HG02973 (cell line): Measurements from ENCODE around the gene SS18L1.
"Not testable (repeated sequence)": the region's sequence is repeated elsewhere in the genome, so short reads cannot be mapped to it uniquely, and the experiment has no call there.

Source experiments
- ATAC-seq: cut with Tn5 transposase; IDR thresholded peaks from one replicate; pipeline ENCODE4 v1.9.1; 2021; ENCODE audit warnings: moderate library complexity; ENCODE audit not compliant: unreplicated experiment

The SS18L1 gene

GRCh38 chr20:62136283-62137091 lies 7.1 kb upstream of the SS18L1 start:
- ATAC-seq = no peak

GRCh38 chr20:62137092-62137384 lies 6.5 kb upstream of the SS18L1 start:
- ATAC-seq = no peak

GRCh38 chr20:62137478-62138203 lies 5.9 kb upstream of the SS18L1 start:
- no peak for ATAC-seq

DNA sequence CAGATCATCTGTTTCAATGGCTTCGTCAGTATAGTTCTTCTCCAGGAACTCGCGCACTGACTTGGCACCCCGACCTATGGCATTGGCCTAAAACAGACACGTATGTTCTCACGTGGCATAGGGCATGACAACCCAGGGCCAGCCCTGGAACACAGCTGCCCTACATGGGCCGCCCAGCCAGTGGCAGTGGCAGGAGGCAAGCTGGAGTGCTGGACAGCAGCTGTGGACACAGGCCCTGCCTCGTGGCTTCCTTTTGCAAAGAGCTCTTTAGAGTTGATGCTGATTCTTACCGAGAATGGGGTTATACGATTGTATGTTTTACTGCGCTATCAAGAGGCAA lies 5.4 kb upstream of the SS18L1 start:
- ATAC-seq = no peak

DNA sequence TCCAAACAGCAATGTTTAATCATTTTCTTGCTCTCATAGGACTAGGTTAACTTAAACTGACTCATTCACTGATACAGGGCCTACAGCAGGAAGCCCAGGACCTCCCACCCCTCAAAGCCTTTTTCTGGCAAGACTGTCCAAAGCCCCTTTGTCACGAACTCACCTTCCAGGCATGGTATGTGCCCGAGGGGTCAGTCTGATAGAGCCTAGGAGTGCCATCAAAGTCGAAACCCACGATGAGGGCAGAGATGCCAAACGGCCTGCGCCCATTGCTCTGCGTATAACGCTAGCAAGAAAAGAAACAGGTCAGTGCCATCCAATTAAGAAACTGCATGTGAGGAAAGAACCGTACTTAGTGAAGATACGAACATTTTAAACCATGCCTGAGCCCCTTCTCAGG lies 4.7 kb upstream of the SS18L1 start:
- no peak for ATAC-seq

- no peak for ATAC-seq
Measured at GRCh38 chr20:62139636-62140035, 3.9 kb upstream of the SS18L1 start.

DNA sequence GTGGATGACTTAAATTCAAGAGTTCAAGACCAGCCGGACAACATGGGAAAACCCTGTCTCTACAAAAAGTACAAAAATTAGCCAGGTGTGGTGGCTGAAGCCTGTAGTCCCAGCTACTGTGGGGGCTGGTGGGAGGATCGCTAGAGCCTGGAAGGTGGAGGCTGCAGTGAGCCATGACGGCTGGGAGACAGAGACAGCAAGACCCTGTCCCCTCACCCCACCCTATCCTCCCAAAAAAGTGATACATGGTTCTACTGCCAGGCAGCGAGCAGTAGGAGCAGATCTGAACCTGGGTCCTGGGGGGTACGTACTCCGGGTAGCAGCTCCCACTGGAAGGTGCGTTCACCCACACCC lies 2.5 kb upstream of the SS18L1 start:
- ATAC-seq = no peak

GRCh38 chr20:62141397-62142251 lies 1.9 kb upstream of the SS18L1 start:
- no peak for ATAC-seq

- ATAC-seq = peak; percentile 13
Measured at GRCh38 chr20:62142252-62143080, 1.1 kb upstream of the SS18L1 start.

GRCh38 chr20:62143957-62144825 lies 622 bp downstream of the SS18L1 start:
- peak; percentile 8 for ATAC-seq

DNA sequence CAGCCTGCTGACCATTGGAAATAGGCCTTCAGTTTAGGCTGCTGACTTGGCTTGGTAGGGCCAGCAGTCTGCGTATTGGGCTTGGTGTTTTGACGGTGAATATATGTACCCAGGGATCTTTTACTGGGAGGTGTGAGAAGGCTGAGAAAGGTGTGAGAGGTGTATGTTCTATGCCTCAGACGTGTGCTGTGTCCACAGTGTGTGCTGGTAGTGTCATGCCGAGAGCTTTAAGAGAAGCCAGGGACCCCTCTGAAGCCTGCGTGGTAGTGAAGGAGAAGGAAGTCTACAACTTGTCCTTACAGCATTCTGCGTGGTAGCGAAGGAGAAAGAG lies 2.1 kb downstream of the SS18L1 start:
- ATAC-seq = no peak

DNA sequence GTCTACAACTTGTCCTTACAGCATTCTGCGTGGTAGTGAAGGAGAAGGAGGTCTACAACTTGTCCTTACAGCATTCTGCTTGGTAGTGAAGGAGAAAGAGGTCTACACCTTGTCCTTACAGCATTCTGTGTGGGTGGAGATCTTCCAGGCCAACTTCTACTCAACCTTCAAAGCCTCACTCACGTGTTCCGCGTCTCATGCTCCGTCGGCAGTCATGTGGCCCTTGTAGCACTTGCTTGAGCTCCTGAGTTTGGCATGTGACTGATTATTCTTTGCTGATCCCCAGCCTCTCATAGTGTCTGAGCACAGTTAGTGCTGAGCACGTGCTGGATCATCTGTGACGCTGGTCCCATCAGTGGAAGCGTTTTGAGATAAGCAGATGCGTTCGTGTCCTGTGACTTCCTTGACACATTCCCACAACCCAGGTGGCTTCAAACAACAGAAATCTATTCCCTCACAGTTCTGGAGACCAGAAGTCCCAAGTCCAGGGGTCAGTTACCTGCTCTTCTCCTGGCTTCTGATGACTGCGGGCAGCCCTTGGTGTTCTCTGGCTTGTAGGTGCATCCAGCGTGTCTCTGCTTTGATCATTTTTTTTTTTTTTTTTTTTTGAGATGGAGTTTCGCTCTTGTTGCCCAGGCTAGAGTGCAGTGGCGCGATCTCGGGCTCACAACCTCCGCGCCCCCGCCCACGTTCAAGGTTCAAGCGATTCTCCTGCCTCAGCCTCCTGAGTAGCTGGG lies 2.6 kb downstream of the SS18L1 start:
- ATAC-seq = no peak

DNA sequence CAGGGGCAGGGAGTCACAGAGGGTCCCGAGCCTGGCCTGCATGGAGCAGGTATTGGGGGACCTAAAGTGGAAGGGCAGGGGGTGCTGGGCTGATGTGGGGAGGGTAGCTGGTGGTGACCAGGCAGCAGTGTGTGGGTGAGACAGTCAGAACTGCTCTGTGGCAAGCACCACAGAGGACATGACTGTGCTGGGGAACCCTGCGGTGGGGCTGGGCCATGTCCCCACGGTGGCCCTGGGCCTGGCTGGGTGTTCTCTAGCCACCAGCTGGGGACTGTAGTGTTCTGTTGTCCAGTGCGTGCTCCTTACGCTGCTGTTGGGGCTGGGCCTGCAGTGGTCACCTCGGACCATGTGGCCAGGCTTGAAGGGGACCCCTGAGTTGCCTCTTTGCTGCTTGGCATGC lies 3.6 kb downstream of the SS18L1 start:
- no peak for ATAC-seq

DNA sequence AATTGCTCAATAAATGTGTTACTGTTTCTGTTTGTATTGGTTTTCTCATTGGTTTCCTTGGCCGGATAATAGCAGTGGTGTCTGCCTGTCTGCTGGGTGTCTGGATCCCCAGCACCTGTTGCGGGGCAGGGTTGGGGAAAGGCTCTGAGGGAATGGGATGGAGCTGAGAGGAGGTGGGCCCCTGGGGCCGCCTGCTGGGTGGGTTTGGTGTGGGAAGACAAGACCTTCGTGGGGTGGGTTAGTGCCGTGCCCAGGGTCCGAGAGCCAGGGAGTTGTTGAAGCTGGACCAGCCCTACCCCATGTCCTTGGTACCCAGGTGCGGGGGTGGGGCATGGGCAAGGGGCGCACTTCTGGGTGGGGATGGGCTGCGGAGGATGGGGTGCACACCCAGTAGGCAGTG lies 4.0 kb downstream of the SS18L1 start:
- ATAC-seq = no peak

- not testable (repeated sequence) for ATAC-seq
Measured at GRCh38 chr20:62148383-62148782, 4.8 kb downstream of the SS18L1 start.

DNA sequence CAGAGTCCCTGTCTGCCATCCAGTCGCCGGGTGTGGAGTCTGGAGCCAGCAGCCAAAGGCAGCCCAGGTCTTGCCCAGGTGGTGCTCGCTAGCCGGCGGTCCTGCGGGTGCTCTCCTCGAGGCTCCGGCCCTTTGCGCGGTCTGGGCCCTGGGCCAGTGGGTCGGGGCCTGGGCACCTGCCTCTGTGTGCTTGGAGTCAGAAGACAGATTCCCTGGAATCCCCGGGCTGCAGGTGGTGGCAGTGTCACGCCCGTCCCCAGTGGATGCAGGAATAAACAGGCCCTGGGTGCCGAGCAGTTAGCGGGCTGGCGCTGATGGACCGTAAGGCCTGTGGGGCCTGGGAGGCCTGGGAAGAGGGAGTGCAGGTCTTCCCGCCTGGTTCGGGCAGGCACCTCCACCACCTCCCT lies 5.3 kb downstream of the SS18L1 start:
- ATAC-seq = no peak

GRCh38 chr20:62149532-62150309 lies 6.2 kb downstream of the SS18L1 start:
- ATAC-seq = no peak

DNA sequence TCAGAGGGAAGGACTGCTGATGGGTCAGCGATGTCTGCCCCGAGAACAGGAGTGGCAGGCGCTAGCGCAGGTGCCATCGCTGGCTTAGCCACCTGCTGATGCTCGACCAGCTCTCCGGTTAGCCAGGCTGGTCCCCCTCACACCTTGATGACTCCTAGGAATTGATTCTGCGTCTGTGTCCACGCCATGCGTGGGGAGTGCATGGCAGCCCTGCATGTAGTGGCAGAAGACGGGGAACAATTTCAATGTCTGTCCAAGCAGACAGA lies 6.7 kb downstream of the SS18L1 start:
- no peak for ATAC-seq

DNA sequence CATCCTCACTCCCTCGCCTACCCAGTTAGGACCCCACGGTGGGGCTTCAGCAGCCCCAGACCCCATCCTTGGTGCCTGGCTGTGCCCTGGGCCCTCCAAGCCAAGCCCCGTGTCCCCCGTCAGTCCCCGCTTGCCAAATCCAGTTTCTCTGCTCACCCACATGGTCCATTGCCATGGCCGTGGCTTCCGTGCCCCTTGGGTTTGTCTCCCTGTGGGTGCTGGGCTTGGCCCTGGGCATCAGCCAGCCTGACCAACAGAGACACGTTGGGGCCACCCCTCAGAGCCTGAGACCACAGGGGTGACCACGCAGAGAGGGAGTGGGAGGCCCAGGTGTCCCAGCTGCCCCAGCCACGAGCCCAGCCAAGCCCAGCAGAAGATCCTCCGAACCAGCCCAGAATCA lies 7.7 kb downstream of the SS18L1 start:
- ATAC-seq = no peak
